HG02885 (cell line): ENCODE results near the gene CCDC57.

Source experiments
- ATAC-seq: cut with Tn5 transposase; IDR thresholded peaks from one replicate; pipeline ENCODE4 v1.9.1; 2021; ENCODE audit warnings: mild to moderate bottlenecking; ENCODE audit not compliant: unreplicated experiment, poor library complexity

The CCDC57 gene

GRCh38 chr17:82087961-82088837, 124.4 kb downstream of the CCDC57 start:
- no peak for ATAC-seq

GRCh38 chr17:82086941-82087906, 125.4 kb downstream of the CCDC57 start:
- no peak for ATAC-seq

GRCh38 chr17:82085931-82086764, 126.5 kb downstream of the CCDC57 start:
- no peak for ATAC-seq

- ATAC-seq: no peak
Observed at GRCh38 chr17:82085031-82085861, 127.4 kb downstream of the CCDC57 start.

GRCh38 chr17:82084373-82085030, 128.1 kb downstream of the CCDC57 start:
- ATAC-seq: no peak

- ATAC-seq: no peak
Observed at GRCh38 chr17:82083533-82084359, 128.9 kb downstream of the CCDC57 start.

- ATAC-seq: no peak
Observed at GRCh38 chr17:82083009-82083408, 129.6 kb downstream of the CCDC57 start.

- no peak for ATAC-seq
Observed at GRCh38 chr17:82082456-82082855, 130.2 kb downstream of the CCDC57 start.

GRCh38 chr17:82081966-82082365, 130.7 kb downstream of the CCDC57 start:
- no peak for ATAC-seq

- ATAC-seq: no peak
Observed at GRCh38 chr17:82081546-82081945, 131.1 kb downstream of the CCDC57 start.

GRCh38 chr17:82080789-82081464, 131.7 kb downstream of the CCDC57 start:
- no peak for ATAC-seq

GRCh38 chr17:82080048-82080788, 132.4 kb downstream of the CCDC57 start:
- ATAC-seq: no peak

- no peak for ATAC-seq
Observed at GRCh38 chr17:82079001-82079677, 133.5 kb downstream of the CCDC57 start.

- no peak for ATAC-seq
Observed at GRCh38 chr17:82078433-82078832, 134.2 kb downstream of the CCDC57 start.

- ATAC-seq: no peak
Observed at GRCh38 chr17:82077617-82078358, 134.9 kb downstream of the CCDC57 start.
